ENCODE measurements around the gene VAMP2.

VAMP2 gene

GRCh38 chr17:8144401-8145231 is 18.1 kb downstream of the VAMP2 start:
- no peak for TF ChIP-seq CTCF (conservative IDR thresholded peaks at IDR 0.05; ENCODE audit: low read depth, low read length)
- Histone ChIP-seq H4K20me1 (ENCODE audit: insufficient read depth) (no peaks in the 10 kb centered on the region), H3K4me2 (no peak overlapping the region), H3K27me3 (ENCODE audit: insufficient read depth, low read depth) (no peaks in the 10 kb centered on the region), H3K4me3 (IDR thresholded peaks at IDR 0.05; ENCODE audit: insufficient read depth, low read depth, low read length) (no peak overlapping the region), H3K36me3 (ENCODE audit: insufficient read depth) (no peaks in the 10 kb centered on the region), H3K4me1 (ENCODE audit: low read depth, poor library complexity, severe bottlenecking) (no peaks in the 10 kb centered on the region), H3K79me2 (ENCODE audit: insufficient read depth, low read depth) (no peaks in the 10 kb centered on the region), H3K9ac (no peak overlapping the region), H2AFZ (ENCODE audit: low read depth) (no peak overlapping the region), H3K27ac (no peak overlapping the region)

GRCh38 chr17:8143581-8144400 is 19.0 kb downstream of the VAMP2 start:
- no peak overlapping the region for H3K4me3 ChIP-seq (IDR thresholded peaks at IDR 0.05; ENCODE audit: insufficient read depth, low read depth, low read length)
- H4K20me1 ChIP-seq (ENCODE audit: insufficient read depth) = no peaks in the 10 kb centered on the region
- no peak overlapping the region for H3K4me2 ChIP-seq
- TF ChIP-seq CTCF (conservative IDR thresholded peaks at IDR 0.05; ENCODE audit: low read depth, low read length) = no peak
- H2AFZ ChIP-seq (ENCODE audit: low read depth) = no peak overlapping the region
- H3K27ac ChIP-seq = no peak overlapping the region
- no peaks in the 10 kb centered on the region for H3K27me3 ChIP-seq (ENCODE audit: insufficient read depth, low read depth)
- no peaks in the 10 kb centered on the region for H3K79me2 ChIP-seq (ENCODE audit: insufficient read depth, low read depth)
- H3K36me3 ChIP-seq (ENCODE audit: insufficient read depth) = no peaks in the 10 kb centered on the region
- H3K9ac ChIP-seq = no peak overlapping the region
- no peaks in the 10 kb centered on the region for H3K4me1 ChIP-seq (ENCODE audit: low read depth, poor library complexity, severe bottlenecking)

- H3K36me3 ChIP-seq (ENCODE audit: insufficient read depth) = no peaks in the 10 kb centered on the region
- no peak overlapping the region for H3K4me3 ChIP-seq (IDR thresholded peaks at IDR 0.05; ENCODE audit: insufficient read depth, low read depth, low read length)
- H3K9ac ChIP-seq = no peak overlapping the region
- H3K79me2 ChIP-seq (ENCODE audit: insufficient read depth, low read depth) = no peaks in the 10 kb centered on the region
- no peak for TF ChIP-seq CTCF (conservative IDR thresholded peaks at IDR 0.05; ENCODE audit: low read depth, low read length)
- no peak overlapping the region for H2AFZ ChIP-seq (ENCODE audit: low read depth)
- H3K27ac ChIP-seq = no peak overlapping the region
- H3K27me3 ChIP-seq (ENCODE audit: insufficient read depth, low read depth) = no peaks in the 10 kb centered on the region
- H4K20me1 ChIP-seq (ENCODE audit: insufficient read depth) = no peaks in the 10 kb centered on the region
- H3K4me1 ChIP-seq (ENCODE audit: low read depth, poor library complexity, severe bottlenecking) = no peaks in the 10 kb centered on the region
- no peak overlapping the region for H3K4me2 ChIP-seq
Measured at GRCh38 chr17:8142887-8143580, 19.7 kb downstream of the VAMP2 start.

- Histone ChIP-seq H3K79me2 (ENCODE audit: insufficient read depth, low read depth) (no peaks in the 10 kb centered on the region), H4K20me1 (ENCODE audit: insufficient read depth) (no peaks in the 10 kb centered on the region), H3K4me1 (ENCODE audit: low read depth, poor library complexity, severe bottlenecking) (no peaks in the 10 kb centered on the region), H3K4me3 (IDR thresholded peaks at IDR 0.05; ENCODE audit: insufficient read depth, low read depth, low read length) (no peak overlapping the region), H2AFZ (ENCODE audit: low read depth) (no peak overlapping the region), H3K9ac (no peak overlapping the region), H3K36me3 (ENCODE audit: insufficient read depth) (no peaks in the 10 kb centered on the region), H3K27me3 (ENCODE audit: insufficient read depth, low read depth) (no peaks in the 10 kb centered on the region), H3K27ac (no peak overlapping the region), H3K4me2 (no peak overlapping the region)
- no peak for TF ChIP-seq CTCF (conservative IDR thresholded peaks at IDR 0.05; ENCODE audit: low read depth, low read length)
Measured at GRCh38 chr17:8142158-8142886, 20.4 kb downstream of the VAMP2 start.

All from KMS-11 (cell line).